OCI-LY1 (cell line): Measurements from ENCODE around the gene OAS3.

ENCODE experiments used
- H2AFZ ChIP-seq: fragments of 200-600 bp; sonication (generic), shearing (Covaris generic); 2 replicates; pipeline ENCODE4 v1.6.0; 2014; ENCODE audit warnings: antibody characterized with exemption, mild to moderate bottlenecking, low read length
- H3F3A ChIP-seq: fragments of 200-600 bp; sonication (generic), shearing (Covaris generic); 2 replicates; pipeline ENCODE4 v1.6.0; 2014; ENCODE audit warnings: mild to moderate bottlenecking, antibody characterized with exemption, low read length, moderate library complexity; ENCODE audit not compliant: insufficient read depth
- H3K27ac ChIP-seq: fragments of 200-600 bp; sonication (generic); 2 replicates; pipeline ENCODE4 v1.5.1; 2014; ENCODE audit warnings: low read length, mixed run types, mild to moderate bottlenecking, low read depth; ENCODE audit not compliant: poor library complexity, severe bottlenecking
- H3K27me3 ChIP-seq: fragments of 200-600 bp; sonication (generic); 2 replicates; pipeline ENCODE4 v1.6.0; 2014; ENCODE audit warnings: antibody characterized with exemption, mild to moderate bottlenecking, low read length, moderate library complexity; ENCODE audit not compliant: insufficient read depth
- H3K36me3 ChIP-seq: fragments of 200-600 bp; sonication (generic); 2 replicates; pipeline ENCODE4 v1.6.1; 2014; ENCODE audit warnings: mild to moderate bottlenecking, antibody characterized with exemption, low read length, moderate library complexity, mixed read lengths; ENCODE audit not compliant: insufficient read depth
- H3K4me1 ChIP-seq: fragments of 200-600 bp; sonication (generic); 2 replicates; pipeline ENCODE4 v1.5.1; 2014; ENCODE audit warnings: mild to moderate bottlenecking, low read length, moderate library complexity; ENCODE audit not compliant: insufficient read depth, severe bottlenecking
- H3K4me2 ChIP-seq: fragments of 200-600 bp; sonication (generic), shearing (Covaris generic); 2 replicates; pipeline ENCODE4 v1.6.1; 2014; ENCODE audit warnings: low read length
- H3K4me3 ChIP-seq: fragments of 200-600 bp; sonication (generic); 2 replicates; pipeline ENCODE4 v1.5.1; 2014; ENCODE audit warnings: low read length, low read depth, mild to moderate bottlenecking, mixed read lengths; ENCODE audit not compliant: poor library complexity, severe bottlenecking
- H3K79me2 ChIP-seq: fragments of 200-600 bp; shearing (Covaris generic); 2 replicates; pipeline ENCODE4 v1.6.1; 2016; ENCODE audit warnings: mixed run types, low read length, mixed read lengths; ENCODE audit not compliant: insufficient read depth
- H3K9ac ChIP-seq: fragments of 200-600 bp; sonication (generic), shearing (Covaris generic); 2 replicates; pipeline ENCODE4 v1.6.1; 2014; ENCODE audit warnings: mild to moderate bottlenecking, low read length, mixed read lengths
- H3K9me2 ChIP-seq: fragments of 200-600 bp; sonication (generic), shearing (Covaris generic); 2 replicates; pipeline ENCODE4 v1.6.1; 2014; ENCODE audit warnings: low read depth, mild to moderate bottlenecking, low read length, mixed read lengths
- H3K9me3 ChIP-seq: fragments of 200-600 bp; shearing (Covaris generic); 2 replicates; pipeline ENCODE4 v1.6.1; 2014; ENCODE audit warnings: low read length, mixed read lengths
- H4K20me1 ChIP-seq: fragments of 200-600 bp; sonication (generic), shearing (Covaris generic); 2 replicates; pipeline ENCODE4 v1.6.0; 2016; ENCODE audit warnings: mild to moderate bottlenecking, low read length; ENCODE audit not compliant: insufficient read depth
- EZH2 ChIP-seq: fragments of 200-600 bp; sonication (generic), shearing (Covaris generic); IDR thresholded peaks from 2 replicates; pipeline ENCODE4 v1.8.0; 2017; ENCODE audit warnings: borderline replicate concordance, mixed run types, mild to moderate bottlenecking, antibody characterized with exemption, low read length, moderate library complexity, mixed read lengths
- TF ChIP-seq, protein P1 (sequence below): fragments of 200-600 bp; sonication (generic), shearing (Covaris generic); IDR thresholded peaks from 2 replicates; pipeline ENCODE4 v1.5.1; 2017; ENCODE audit warnings: mild to moderate bottlenecking, antibody characterized with exemption, low read length, moderate library complexity, mixed read lengths

Gene OAS3

GRCh38 chr12:113002155-113002554, 63.9 kb downstream of the OAS3 start:
- no peaks in the 10 kb centered on the region for H3K27me3 ChIP-seq
- H3K36me3 ChIP-seq, result peaks cover 14% of the 10 kb centered on the region
- H3K79me2 ChIP-seq, result no peaks in the 10 kb centered on the region
- no peak overlapping the region for H3K4me2 ChIP-seq
- 0 out of 2 replicates have a peak, but pooled peaks cover 4% of the 10 kb centered on the region for H3F3A ChIP-seq
- no peak overlapping the region for H2AFZ ChIP-seq
- H3K9ac ChIP-seq, result no peak overlapping the region
- no peak overlapping the region for H3K27ac ChIP-seq
- H3K4me3 ChIP-seq, result no peak overlapping the region
- H4K20me1 ChIP-seq, result no peaks in the 10 kb centered on the region
- peaks cover 24% of the 10 kb centered on the region for H3K4me1 ChIP-seq
- TF ChIP-seq EZH2, result no peak
- TF ChIP-seq, protein P1, sequence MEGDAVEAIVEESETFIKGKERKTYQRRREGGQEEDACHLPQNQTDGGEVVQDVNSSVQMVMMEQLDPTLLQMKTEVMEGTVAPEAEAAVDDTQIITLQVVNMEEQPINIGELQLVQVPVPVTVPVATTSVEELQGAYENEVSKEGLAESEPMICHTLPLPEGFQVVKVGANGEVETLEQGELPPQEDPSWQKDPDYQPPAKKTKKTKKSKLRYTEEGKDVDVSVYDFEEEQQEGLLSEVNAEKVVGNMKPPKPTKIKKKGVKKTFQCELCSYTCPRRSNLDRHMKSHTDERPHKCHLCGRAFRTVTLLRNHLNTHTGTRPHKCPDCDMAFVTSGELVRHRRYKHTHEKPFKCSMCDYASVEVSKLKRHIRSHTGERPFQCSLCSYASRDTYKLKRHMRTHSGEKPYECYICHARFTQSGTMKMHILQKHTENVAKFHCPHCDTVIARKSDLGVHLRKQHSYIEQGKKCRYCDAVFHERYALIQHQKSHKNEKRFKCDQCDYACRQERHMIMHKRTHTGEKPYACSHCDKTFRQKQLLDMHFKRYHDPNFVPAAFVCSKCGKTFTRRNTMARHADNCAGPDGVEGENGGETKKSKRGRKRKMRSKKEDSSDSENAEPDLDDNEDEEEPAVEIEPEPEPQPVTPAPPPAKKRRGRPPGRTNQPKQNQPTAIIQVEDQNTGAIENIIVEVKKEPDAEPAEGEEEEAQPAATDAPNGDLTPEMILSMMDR, result no peak; the same call in 1 of the 2 replicates
- peaks cover 11% of the 10 kb centered on the region for H3K9me3 ChIP-seq
- H3K9me2 ChIP-seq, result no peaks in the 10 kb centered on the region

GRCh38 chr12:113002676-113003075, 64.4 kb downstream of the OAS3 start:
- Histone ChIP-seq H3K4me1 (peaks cover 24% of the 10 kb centered on the region), H3K27me3 (no peaks in the 10 kb centered on the region), H2AFZ (no peak overlapping the region), H3K9ac (no peak overlapping the region), H3F3A (0 out of 2 replicates have a peak, but pooled peaks cover 4% of the 10 kb centered on the region), H3K4me3 (no peak overlapping the region), H3K9me2 (no peaks in the 10 kb centered on the region), H3K4me2 (no peak overlapping the region), H3K79me2 (no peaks in the 10 kb centered on the region), H3K9me3 (peaks cover 5% of the 10 kb centered on the region), H3K27ac (no peak overlapping the region), H4K20me1 (no peaks in the 10 kb centered on the region), H3K36me3 (peaks cover 9% of the 10 kb centered on the region)
- no peak for TF ChIP-seq EZH2
- TF ChIP-seq, protein P1, result no peak

GRCh38 chr12:113003636-113004035, 65.4 kb downstream of the OAS3 start:
- Histone ChIP-seq H3K9ac (no peak overlapping the region), H3K4me1 (peaks cover 17% of the 10 kb centered on the region), H3K4me3 (no peak overlapping the region), H3K4me2 (no peak overlapping the region), H3K79me2 (no peaks in the 10 kb centered on the region), H3K9me3 (no peaks in the 10 kb centered on the region), H3F3A (0 out of 2 replicates have a peak, but pooled peaks cover 1% of the 10 kb centered on the region), H2AFZ (no peak overlapping the region), H3K27ac (no peak overlapping the region), H3K9me2 (no peaks in the 10 kb centered on the region), H3K27me3 (no peaks in the 10 kb centered on the region), H3K36me3 (no peaks in the 10 kb centered on the region), H4K20me1 (no peaks in the 10 kb centered on the region)
- no peak for TF ChIP-seq EZH2
- TF ChIP-seq, protein P1, result no peak
